Astrocyte (in vitro differentiated cells and primary cell): ENCODE data around the gene PRX.

Experiments
- CTCF ChIP-seq: IDR thresholded peaks from 2 replicates; pipeline ENCODE4 v1.5.1; 2011; ENCODE audit warnings: low read depth, mild to moderate bottlenecking, inconsistent platforms, low read length, moderate library complexity; ENCODE audit not compliant: insufficient read depth
- EZH2 ChIP-seq: IDR thresholded peaks from 2 replicates; pipeline ENCODE4 v1.6.1; 2012; ENCODE audit warnings: mild to moderate bottlenecking, low read length, inconsistent platforms; ENCODE audit not compliant: insufficient read depth

GRCh38 chr19:40460185-40460584 lies 47.0 kb upstream of the PRX start:
- TF ChIP-seq CTCF (no peak), EZH2 (no peak)
